HUES64 (cell line): ENCODE measurements around the gene IFTAP.

Experiments
- H3K27ac ChIP-seq: 2 replicates; pipeline ENCODE4 v1.7.0; 2013; ENCODE audit warnings: low read depth, low read length, inconsistent platforms
- H3K27me3 ChIP-seq: 2 replicates; pipeline ENCODE4 v1.6.1; 2013; ENCODE audit warnings: mild to moderate bottlenecking, low read length; ENCODE audit not compliant: insufficient read depth
- H3K36me3 ChIP-seq: 2 replicates; pipeline ENCODE4 v1.6.1; 2013; ENCODE audit warnings: mild to moderate bottlenecking, low read length; ENCODE audit not compliant: insufficient read depth
- H3K4me1 ChIP-seq: 2 replicates; pipeline ENCODE4 v1.6.1; 2013; ENCODE audit warnings: mild to moderate bottlenecking, low read length, moderate library complexity; ENCODE audit not compliant: insufficient read depth
- H3K4me3 ChIP-seq: 2 replicates; pipeline ENCODE4 v1.5.1; 2013; ENCODE audit warnings: mild to moderate bottlenecking, low read length, moderate library complexity
- H3K9ac ChIP-seq: 2 replicates; pipeline ENCODE4 v1.6.1; 2013; ENCODE audit warnings: mild to moderate bottlenecking, low read depth, low read length
- H3K9me3 ChIP-seq: 2 replicates; pipeline ENCODE4 v1.6.1; 2013; ENCODE audit warnings: low read depth, low read length; ENCODE audit not compliant: insufficient read depth
- WGBS: fragments of 150-250, 120-280 bp; methylation state at CpG from one replicate; pipeline ENCODE4 v1.1.7; 2013; ENCODE audit warnings: missing lambda C conversion rate; 5-methylcytosine and 5-hydroxymethylcytosine counted together

The IFTAP gene

GRCh38 chr11:36620246-36620645, 25.9 kb downstream of the IFTAP start:
- H3K36me3 ChIP-seq, result no peaks in the 10 kb centered on the region
- H3K27me3 ChIP-seq, result no peaks in the 10 kb centered on the region
- H3K9ac ChIP-seq, result no peak overlapping the region
- no peak overlapping the region for H3K27ac ChIP-seq
- H3K4me1 ChIP-seq, result no peaks in the 10 kb centered on the region
- no peaks in the 10 kb centered on the region for H3K9me3 ChIP-seq
- no peak overlapping the region for H3K4me3 ChIP-seq

GRCh38 chr11:36622431-36623136, 28.3 kb downstream of the IFTAP start:
- no peak overlapping the region for H3K9ac ChIP-seq
- WGBS, result 96% methylated on average over 2 of the region's 3 CpGs
- H3K27me3 ChIP-seq, result no peaks in the 10 kb centered on the region
- H3K27ac ChIP-seq, result no peak overlapping the region
- no peaks in the 10 kb centered on the region for H3K36me3 ChIP-seq
- no peaks in the 10 kb centered on the region for H3K9me3 ChIP-seq
- no peak overlapping the region for H3K4me3 ChIP-seq
- no peaks in the 10 kb centered on the region for H3K4me1 ChIP-seq

- no peaks in the 10 kb centered on the region for H3K4me1 ChIP-seq
Observed at GRCh38 chr11:36623494-36623893, 29.2 kb downstream of the IFTAP start.

GRCh38 chr11:36627006-36627405, 32.7 kb downstream of the IFTAP start:
- Histone ChIP-seq H3K4me3 (no peak overlapping the region), H3K36me3 (no peaks in the 10 kb centered on the region), H3K27me3 (no peaks in the 10 kb centered on the region), H3K9me3 (no peaks in the 10 kb centered on the region), H3K4me1 (no peaks in the 10 kb centered on the region), H3K9ac (no peak overlapping the region), H3K27ac (no peak overlapping the region)
- 80% methylated on average over 1 of the region's 1 CpG for WGBS

More at GRCh38 chr11:36623494-36623893, 29.2 kb downstream of the IFTAP start:
- H3K27ac ChIP-seq, result no peak overlapping the region
- no peak overlapping the region for H3K9ac ChIP-seq
- no peaks in the 10 kb centered on the region for H3K36me3 ChIP-seq
- H3K27me3 ChIP-seq, result no peaks in the 10 kb centered on the region
- no peaks in the 10 kb centered on the region for H3K9me3 ChIP-seq
- WGBS, result 93% methylated on average over 5 of the region's 5 CpGs
- no peak overlapping the region for H3K4me3 ChIP-seq

GRCh38 chr11:36627471-36627870, 33.2 kb downstream of the IFTAP start:
- no peak overlapping the region for H3K27ac ChIP-seq
- WGBS, result 94% methylated on average over 2 of the region's 2 CpGs
- H3K9ac ChIP-seq, result no peak overlapping the region
- no peaks in the 10 kb centered on the region for H3K27me3 ChIP-seq
- H3K4me3 ChIP-seq, result no peak overlapping the region
- no peaks in the 10 kb centered on the region for H3K36me3 ChIP-seq
- no peaks in the 10 kb centered on the region for H3K9me3 ChIP-seq
- no peaks in the 10 kb centered on the region for H3K4me1 ChIP-seq

GRCh38 chr11:36628141-36628540, 33.8 kb downstream of the IFTAP start:
- H3K4me3 ChIP-seq, result no peak overlapping the region
- H3K9ac ChIP-seq, result no peak overlapping the region
- no peaks in the 10 kb centered on the region for H3K36me3 ChIP-seq
- no peaks in the 10 kb centered on the region for H3K4me1 ChIP-seq
- H3K9me3 ChIP-seq, result no peaks in the 10 kb centered on the region
- H3K27me3 ChIP-seq, result no peaks in the 10 kb centered on the region
- no peak overlapping the region for H3K27ac ChIP-seq
- 90% methylated on average over 5 of the region's 5 CpGs for WGBS

GRCh38 chr11:36628765-36629244, 34.5 kb downstream of the IFTAP start:
- Histone ChIP-seq H3K36me3 (no peaks in the 10 kb centered on the region), H3K27ac (no peak overlapping the region), H3K4me3 (no peak overlapping the region), H3K9ac (no peak overlapping the region), H3K27me3 (no peaks in the 10 kb centered on the region), H3K9me3 (no peaks in the 10 kb centered on the region), H3K4me1 (no peaks in the 10 kb centered on the region)
- 92% methylated on average over 4 of the region's 4 CpGs for WGBS

- WGBS, result 93% methylated on average over 2 of the region's 2 CpGs
- Histone ChIP-seq H3K36me3 (no peaks in the 10 kb centered on the region), H3K27me3 (no peaks in the 10 kb centered on the region), H3K9ac (no peak overlapping the region), H3K27ac (no peak overlapping the region), H3K4me3 (no peak overlapping the region), H3K9me3 (no peaks in the 10 kb centered on the region), H3K4me1 (no peaks in the 10 kb centered on the region)
Observed at GRCh38 chr11:36631774-36632173, 37.5 kb downstream of the IFTAP start.

- Histone ChIP-seq H3K9ac (no peak overlapping the region), H3K4me1 (no peaks in the 10 kb centered on the region), H3K4me3 (no peak overlapping the region), H3K27me3 (no peaks in the 10 kb centered on the region), H3K27ac (no peak overlapping the region), H3K36me3 (no peaks in the 10 kb centered on the region), H3K9me3 (no peaks in the 10 kb centered on the region)
- WGBS, result 99% methylated on average over 4 of the region's 4 CpGs
Observed at GRCh38 chr11:36635066-36635862, 41.0 kb downstream of the IFTAP start.

- H3K27ac ChIP-seq, result no peak overlapping the region
- WGBS, result 91% methylated on average over 2 of the region's 2 CpGs
- H3K9me3 ChIP-seq, result no peaks in the 10 kb centered on the region
Observed at GRCh38 chr11:36638556-36638955, 44.3 kb downstream of the IFTAP start.

GRCh38 chr11:36657610-36658267, 63.4 kb downstream of the IFTAP start:
- Histone ChIP-seq H3K27ac (no peak overlapping the region), H3K4me3 (no peak overlapping the region), H3K4me1 (no peaks in the 10 kb centered on the region), H3K27me3 (no peaks in the 10 kb centered on the region), H3K36me3 (peaks cover 9% of the 10 kb centered on the region; the same call in 1 of the 2 replicates), H3K9me3 (peaks cover 6% of the 10 kb centered on the region; the same call in 1 of the 2 replicates), H3K9ac (no peak overlapping the region)
- WGBS, result 93% methylated on average over 6 of the region's 6 CpGs

More at GRCh38 chr11:36638556-36638955, 44.3 kb downstream of the IFTAP start:
- H3K4me3 ChIP-seq, result no peak overlapping the region
- no peak overlapping the region for H3K9ac ChIP-seq
- no peaks in the 10 kb centered on the region for H3K27me3 ChIP-seq
- H3K4me1 ChIP-seq, result no peaks in the 10 kb centered on the region
- no peaks in the 10 kb centered on the region for H3K36me3 ChIP-seq
